ENCODE measurements around the gene NCAPD2. TPM values are rescaled to one million over a fixed set of nuclear protein-coding genes. Genes with fewer than 3 reads are reported as not detected.
"Not testable (repeated sequence)": the region's sequence is repeated elsewhere in the genome, so short reads cannot be mapped to it uniquely, and the experiment has no call there.

The NCAPD2 gene
- total RNA-seq, 2 experiments from 2014 or later = 167 to 171 TPM

GRCh38 chr12:6471989-6472360 is 21.9 kb upstream of the NCAPD2 start:
- no peak overlapping the region for H3K27ac Mint-ChIP-seq
- no peak for DNase-seq
- H3K4me3 Mint-ChIP-seq = no peak overlapping the region
- H3K27me3 Mint-ChIP-seq = no peaks in the 10 kb centered on the region
- peaks cover 34% of the 10 kb centered on the region for H3K4me1 Mint-ChIP-seq
- H3K36me3 Mint-ChIP-seq = peaks cover 35% of the 10 kb centered on the region
- H3K9me3 Mint-ChIP-seq = peaks cover 5% of the 10 kb centered on the region

- H3K9me3 Mint-ChIP-seq = peaks cover 1% of the 10 kb centered on the region
- no peaks in the 10 kb centered on the region for H3K27me3 Mint-ChIP-seq
- peaks cover 30% of the 10 kb centered on the region for H3K36me3 Mint-ChIP-seq
- H3K4me3 Mint-ChIP-seq = no peak overlapping the region
- H3K4me1 Mint-ChIP-seq = peaks cover 29% of the 10 kb centered on the region
- no peak for DNase-seq
- H3K27ac Mint-ChIP-seq = no peak overlapping the region
Measured at GRCh38 chr12:6472491-6472890, 21.4 kb upstream of the NCAPD2 start.

GRCh38 chr12:6475233-6475975 is 18.5 kb upstream of the NCAPD2 start:
- H3K36me3 Mint-ChIP-seq = not testable (repeated sequence)

GRCh38 chr12:6476489-6476888 is 17.4 kb upstream of the NCAPD2 start:
- no peak overlapping the region for H3K27ac Mint-ChIP-seq
- no peaks in the 10 kb centered on the region for H3K27me3 Mint-ChIP-seq
- peaks cover 1% of the 10 kb centered on the region for H3K9me3 Mint-ChIP-seq
- no peak overlapping the region for H3K4me3 Mint-ChIP-seq
- DNase-seq = no peak
- no peaks in the 10 kb centered on the region for H3K36me3 Mint-ChIP-seq
- peaks cover 5% of the 10 kb centered on the region for H3K4me1 Mint-ChIP-seq

More at GRCh38 chr12:6475233-6475975, 18.5 kb upstream of the NCAPD2 start:
- not testable (repeated sequence) for H3K27ac Mint-ChIP-seq, H3K4me3 Mint-ChIP-seq, H3K9me3 Mint-ChIP-seq, H3K27me3 Mint-ChIP-seq, DNase-seq
- H3K4me1 Mint-ChIP-seq = peaks cover 12% of the 10 kb centered on the region

GRCh38 chr12:6477601-6478377 is 16.1 kb upstream of the NCAPD2 start:
- H3K27me3 Mint-ChIP-seq, H3K27ac Mint-ChIP-seq, H3K4me3 Mint-ChIP-seq: not testable (repeated sequence)

GRCh38 chr12:6478416-6478815 is 15.5 kb upstream of the NCAPD2 start:
- no peaks in the 10 kb centered on the region for H3K36me3 Mint-ChIP-seq
- H3K9me3 Mint-ChIP-seq = peaks cover 1% of the 10 kb centered on the region
- no peaks in the 10 kb centered on the region for H3K4me1 Mint-ChIP-seq
- no peak overlapping the region for H3K27ac Mint-ChIP-seq
- H3K27me3 Mint-ChIP-seq = no peaks in the 10 kb centered on the region
- no peak for DNase-seq
- no peak overlapping the region for H3K4me3 Mint-ChIP-seq

More at GRCh38 chr12:6477601-6478377, 16.1 kb upstream of the NCAPD2 start:
- H3K9me3 Mint-ChIP-seq, H3K36me3 Mint-ChIP-seq, DNase-seq, H3K4me1 Mint-ChIP-seq: not testable (repeated sequence)

- Mint-ChIP-seq H3K4me1 (peaks cover 8% of the 10 kb centered on the region), H3K36me3 (peaks cover 13% of the 10 kb centered on the region)
Measured at GRCh38 chr12:6488240-6488639, 5.7 kb upstream of the NCAPD2 start.

GRCh38 chr12:6489449-6489848 is 4.5 kb upstream of the NCAPD2 start:
- DNase-seq = no peak
- Mint-ChIP-seq H3K36me3 (peaks cover 13% of the 10 kb centered on the region), H3K9me3 (no peaks in the 10 kb centered on the region)

More at GRCh38 chr12:6488240-6488639, 5.7 kb upstream of the NCAPD2 start:
- no peak overlapping the region for H3K27ac Mint-ChIP-seq
- no peaks in the 10 kb centered on the region for H3K9me3 Mint-ChIP-seq
- no peak for DNase-seq
- H3K27me3 Mint-ChIP-seq = no peaks in the 10 kb centered on the region
- no peak overlapping the region for H3K4me3 Mint-ChIP-seq

GRCh38 chr12:6490673-6491072 is 3.2 kb upstream of the NCAPD2 start:
- H3K27ac Mint-ChIP-seq, DNase-seq, H3K4me3 Mint-ChIP-seq, H3K9me3 Mint-ChIP-seq, H3K27me3 Mint-ChIP-seq: not testable (repeated sequence)
- H3K36me3 Mint-ChIP-seq = peaks cover 25% of the 10 kb centered on the region
- H3K4me1 Mint-ChIP-seq = peaks cover 16% of the 10 kb centered on the region

More at GRCh38 chr12:6489449-6489848, 4.5 kb upstream of the NCAPD2 start:
- H3K4me1 Mint-ChIP-seq = peaks cover 8% of the 10 kb centered on the region
- H3K27me3 Mint-ChIP-seq = no peaks in the 10 kb centered on the region
- no peak overlapping the region for H3K27ac Mint-ChIP-seq
- H3K4me3 Mint-ChIP-seq = no peak overlapping the region

- Mint-ChIP-seq H3K27me3 (no peaks in the 10 kb centered on the region), H3K9me3 (no peaks in the 10 kb centered on the region), H3K4me1 (peaks cover 32% of the 10 kb centered on the region), H3K4me3 (peak within 1 kb of the TSS; percentile 89), H3K27ac (peak within 1 kb of the TSS; percentile 98), H3K36me3 (peaks cover 33% of the 10 kb centered on the region)
- DNase-seq = peak; percentile 99
Measured at GRCh38 chr12:6492838-6493496, 935 bp upstream of the NCAPD2 start, which contains the start of gene MRPL51. MRPL51 (minus strand) TSS chr12:6493262; CDS start chr12:6493136, 126 bp downstream.

GRCh38 chr12:6494258-6494743 is 399 bp downstream of the NCAPD2 start:
- Mint-ChIP-seq H3K27ac (peak overlapping the region; percentile 98), H3K36me3 (peaks cover 33% of the 10 kb centered on the region), H3K27me3 (no peaks in the 10 kb centered on the region), H3K4me3 (peak overlapping the region; percentile 88), H3K4me1 (peaks cover 32% of the 10 kb centered on the region), H3K9me3 (no peaks in the 10 kb centered on the region)
- peak; percentile 4 for DNase-seq

GRCh38 chr12:6494968-6495367 is 1.1 kb downstream of the NCAPD2 start:
- H3K4me1 Mint-ChIP-seq = peaks cover 32% of the 10 kb centered on the region
- peaks cover 34% of the 10 kb centered on the region for H3K36me3 Mint-ChIP-seq
- no peaks in the 10 kb centered on the region for H3K27me3 Mint-ChIP-seq
- DNase-seq = no peak
- H3K27ac Mint-ChIP-seq = peak overlapping the region; percentile 98
- peak overlapping the region; percentile 88 for H3K4me3 Mint-ChIP-seq
- no peaks in the 10 kb centered on the region for H3K9me3 Mint-ChIP-seq

- DNase-seq, H3K9me3 Mint-ChIP-seq, H3K27me3 Mint-ChIP-seq, H3K4me3 Mint-ChIP-seq: not testable (repeated sequence)
- Mint-ChIP-seq H3K4me1 (peaks cover 26% of the 10 kb centered on the region), H3K36me3 (peaks cover 22% of the 10 kb centered on the region), H3K27ac (peak overlapping the region; percentile 5)
Measured at GRCh38 chr12:6497291-6497690, 3.4 kb downstream of the NCAPD2 start.

GRCh38 chr12:6500466-6500865 is 6.6 kb downstream of the NCAPD2 start:
- Mint-ChIP-seq H3K36me3 (peaks cover 18% of the 10 kb centered on the region), H3K4me1 (peaks cover 18% of the 10 kb centered on the region), H3K27me3 (no peaks in the 10 kb centered on the region), H3K9me3 (no peaks in the 10 kb centered on the region), H3K4me3 (no peak overlapping the region), H3K27ac (no peak overlapping the region)
- DNase-seq = no peak
